Erythroblast (primary cell): ENCODE measurements around the gene WIF1.

ENCODE experiments used
- GATA1 ChIP-seq: IDR thresholded peaks from 2 replicates; pipeline ENCODE4 v1.6.1; 2011; ENCODE audit warnings: low read depth, mild to moderate bottlenecking, control low read depth, low read length, moderate library complexity
- POLR2A ChIP-seq: IDR thresholded peaks from 2 replicates; pipeline ENCODE4 v1.6.1; 2011; ENCODE audit warnings: mild to moderate bottlenecking, low read length

DNA sequence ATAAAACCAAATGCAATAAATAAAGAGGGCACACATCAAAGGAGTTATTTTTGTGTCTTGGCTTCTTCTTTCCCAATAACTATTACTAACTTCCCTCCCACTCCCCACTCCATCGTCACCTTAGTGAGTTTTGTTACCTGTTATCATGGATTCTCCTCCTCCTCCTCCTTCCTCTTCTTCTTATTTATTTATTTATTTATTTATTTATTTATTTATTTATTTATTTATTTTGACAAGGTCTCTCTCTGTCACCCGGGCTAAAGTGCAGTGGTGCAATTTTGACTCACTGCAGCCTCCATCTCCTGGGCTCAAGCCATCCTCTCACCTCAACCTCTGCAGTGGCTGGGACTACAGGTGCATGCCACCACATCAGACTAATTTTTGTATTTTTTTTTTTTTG is 26.4 kb downstream of the WIF1 start:
- TF ChIP-seq POLR2A (no peak), GATA1 (no peak)
